Thyroid gland (tissue), 4 donors: ENCODE data around the gene PCBP3.

ENCODE experiments used
- POLR2A ChIP-seq, 2 donors: fragments of 450-650 bp; IDR thresholded peaks; one replicate each; pipeline ENCODE4 v1.6.1; 2017; ENCODE audit warnings: antibody characterized with exemption in 2 of 2, mild to moderate bottlenecking in 2 of 2, moderate library complexity in 1 of 2
- TF ChIP-seq, protein P1 (sequence below), 6 experiments: fragments of 200-600 bp in 3 of 6; fragments of 450-650 bp in 3 of 6; sonication (generic) in 3 of 6; IDR thresholded peaks; one replicate each; pipeline ENCODE4 v1.5.1; 2016 to 2019; ENCODE audit warnings: antibody characterized with exemption in 6 of 6, mild to moderate bottlenecking in 2 of 6, inconsistent platforms in 1 of 6, moderate library complexity in 1 of 6

DNA sequence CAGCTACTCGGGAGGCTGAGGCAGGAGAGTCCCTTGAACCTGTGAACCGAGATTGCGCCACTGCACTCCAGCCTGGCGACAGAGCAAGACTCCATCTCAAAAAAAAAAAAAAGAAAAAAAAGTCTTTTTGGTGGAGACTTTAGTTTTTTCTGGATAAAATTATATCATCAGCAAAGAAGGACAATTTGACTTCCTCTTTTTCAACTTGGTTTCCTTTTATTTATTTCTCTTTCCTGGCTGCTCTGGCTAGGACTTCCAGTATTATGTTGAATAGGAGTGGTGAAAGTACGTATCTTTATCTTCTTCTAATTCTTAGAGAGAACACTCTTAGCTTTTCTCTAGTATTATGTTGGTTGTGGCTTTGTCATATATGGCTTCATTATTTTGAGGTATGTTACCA lies 130.8 kb downstream of the PCBP3 start:
- TF ChIP-seq, protein P1, sequence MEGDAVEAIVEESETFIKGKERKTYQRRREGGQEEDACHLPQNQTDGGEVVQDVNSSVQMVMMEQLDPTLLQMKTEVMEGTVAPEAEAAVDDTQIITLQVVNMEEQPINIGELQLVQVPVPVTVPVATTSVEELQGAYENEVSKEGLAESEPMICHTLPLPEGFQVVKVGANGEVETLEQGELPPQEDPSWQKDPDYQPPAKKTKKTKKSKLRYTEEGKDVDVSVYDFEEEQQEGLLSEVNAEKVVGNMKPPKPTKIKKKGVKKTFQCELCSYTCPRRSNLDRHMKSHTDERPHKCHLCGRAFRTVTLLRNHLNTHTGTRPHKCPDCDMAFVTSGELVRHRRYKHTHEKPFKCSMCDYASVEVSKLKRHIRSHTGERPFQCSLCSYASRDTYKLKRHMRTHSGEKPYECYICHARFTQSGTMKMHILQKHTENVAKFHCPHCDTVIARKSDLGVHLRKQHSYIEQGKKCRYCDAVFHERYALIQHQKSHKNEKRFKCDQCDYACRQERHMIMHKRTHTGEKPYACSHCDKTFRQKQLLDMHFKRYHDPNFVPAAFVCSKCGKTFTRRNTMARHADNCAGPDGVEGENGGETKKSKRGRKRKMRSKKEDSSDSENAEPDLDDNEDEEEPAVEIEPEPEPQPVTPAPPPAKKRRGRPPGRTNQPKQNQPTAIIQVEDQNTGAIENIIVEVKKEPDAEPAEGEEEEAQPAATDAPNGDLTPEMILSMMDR (IDR thresholded peaks at IDR 0.05) = no peak
- TF ChIP-seq POLR2A (IDR thresholded peaks at IDR 0.05) = no peak
